Esophagus squamous epithelium (tissue), 4 donors: ENCODE measurements around the gene ARL5B.

ENCODE experiments used
- CTCF ChIP-seq, 6 experiments: fragments of 450-650 bp in 4 of 6; fragments of 200-600 bp in 2 of 6; sonication (generic) in 2 of 6; IDR thresholded peaks; one replicate each; pipeline ENCODE4 v1.5.1; 2016 to 2019; ENCODE audit warnings: antibody characterized with exemption in 6 of 6, mild to moderate bottlenecking in 4 of 6, moderate library complexity in 4 of 6
- POLR2A ChIP-seq, 4 donors: fragments of 450-650 bp; IDR thresholded peaks; one replicate each; pipeline ENCODE4 v1.6.1; 2017; ENCODE audit warnings: antibody characterized with exemption in 4 of 4, mild to moderate bottlenecking in 4 of 4, moderate library complexity in 3 of 4

GRCh38 chr10:18684953-18685352 lies 25.7 kb downstream of the ARL5B start:
- TF ChIP-seq POLR2A (IDR thresholded peaks at IDR 0.05), result no peak
- no peak for TF ChIP-seq CTCF (IDR thresholded peaks at IDR 0.05)
